HG02938 (cell line): ENCODE data around the gene CAMKMT.

Source experiments
- ATAC-seq: cut with Tn5 transposase; IDR thresholded peaks from one replicate; pipeline ENCODE4 v1.9.1; 2021; ENCODE audit warnings: mild to moderate bottlenecking, moderate library complexity; ENCODE audit not compliant: unreplicated experiment

Gene CAMKMT

GRCh38 chr2:44547718-44548117, 186.0 kb downstream of the CAMKMT start:
- no peak for ATAC-seq

- no peak for ATAC-seq
These were observed 186.7 kb downstream of the CAMKMT start for GRCh38 chr2:44548221-44549098.

GRCh38 chr2:44549099-44549471, 187.3 kb downstream of the CAMKMT start:
- no peak for ATAC-seq

GRCh38 chr2:44549856-44550255, 188.1 kb downstream of the CAMKMT start:
- no peak for ATAC-seq

GRCh38 chr2:44550561-44550960, 188.8 kb downstream of the CAMKMT start:
- ATAC-seq: no peak

GRCh38 chr2:44551497-44551896, 189.8 kb downstream of the CAMKMT start:
- ATAC-seq: no peak

- ATAC-seq: no peak
These were observed 191.7 kb downstream of the CAMKMT start for GRCh38 chr2:44553456-44553855.

GRCh38 chr2:44555700-44556099, 194.0 kb downstream of the CAMKMT start:
- no peak for ATAC-seq

- no peak for ATAC-seq
These were observed 197.4 kb downstream of the CAMKMT start for GRCh38 chr2:44559108-44559507.

GRCh38 chr2:44560352-44560751, 198.6 kb downstream of the CAMKMT start:
- ATAC-seq: no peak

GRCh38 chr2:44560941-44561340, 199.2 kb downstream of the CAMKMT start:
- no peak for ATAC-seq

GRCh38 chr2:44562737-44563136, 201.0 kb downstream of the CAMKMT start:
- ATAC-seq: no peak

- no peak for ATAC-seq
These were observed 203.0 kb downstream of the CAMKMT start for GRCh38 chr2:44564752-44565151.

GRCh38 chr2:44566059-44566458, 204.3 kb downstream of the CAMKMT start:
- no peak for ATAC-seq

- ATAC-seq: no peak
These were observed 207.7 kb downstream of the CAMKMT start for GRCh38 chr2:44569491-44569890.

- ATAC-seq: no peak
These were observed 208.5 kb downstream of the CAMKMT start for GRCh38 chr2:44570271-44570670.

GRCh38 chr2:44570777-44571176, 209.0 kb downstream of the CAMKMT start:
- ATAC-seq: no peak

GRCh38 chr2:44572196-44572900, 210.6 kb downstream of the CAMKMT start:
- ATAC-seq: no peak

GRCh38 chr2:44573996-44574395, 212.2 kb downstream of the CAMKMT start:
- no peak for ATAC-seq

- no peak for ATAC-seq
These were observed 216.8 kb downstream of the CAMKMT start for GRCh38 chr2:44578471-44579093.

- no peak for ATAC-seq
These were observed 217.5 kb downstream of the CAMKMT start for GRCh38 chr2:44579115-44579836.
